ENCODE results near the gene SUSD2. TPM values are rescaled to one million over a fixed set of nuclear protein-coding genes. Genes with fewer than 3 reads are reported as not detected.
A peak's percentile ranks its signal among the peaks of the same experiment; 100 is the strongest.
"Not testable (repeated sequence)": the region's sequence is repeated elsewhere in the genome, so short reads cannot be mapped to it uniquely, and the experiment has no call there.

SUSD2 gene
- total RNA-seq, 2 donors from 2014 or later: 4.2 to 7.6 TPM

DNA sequence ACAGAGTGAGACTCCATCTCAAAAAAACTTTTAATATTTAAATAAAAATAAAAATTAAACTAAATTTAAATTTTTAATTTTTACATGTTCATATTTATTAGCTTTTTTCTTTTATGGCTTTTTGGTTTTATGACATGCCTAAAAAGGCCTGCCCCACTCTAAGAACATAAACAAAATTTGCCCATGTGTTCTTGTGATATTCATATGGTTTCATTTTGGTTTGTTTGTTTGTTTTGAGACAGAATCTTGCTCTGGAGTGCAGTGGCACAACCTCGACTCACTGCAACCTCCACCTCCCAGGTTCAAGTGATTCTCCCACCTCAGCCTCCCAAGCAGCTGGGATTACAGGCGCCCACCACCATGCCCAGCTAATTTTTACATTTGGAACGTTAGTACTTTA is 27.7 kb downstream of the SUSD2 start:
- Histone ChIP-seq H3K27ac (peak overlapping the region in 3 of 4 donors; percentile 62 to 93 (median 80)), H3K27me3 (no peaks in the 10 kb centered on the region), H3K36me3 (replicated peaks in 1 of 2; ENCODE audit: insufficient read depth in 1 of 2, low read depth in 2 of 2) (no peaks in the 10 kb centered on the region), H3K4me1 (peaks cover 32% of the 10 kb centered on the region), H3K9me3 (no peaks in the 10 kb centered on the region), H3K4me3 (no peak overlapping the region)
- no peak for DNase-seq
- no peak for TF ChIP-seq POLR2A (IDR thresholded peaks at IDR 0.05)
- TF ChIP-seq, protein P1, sequence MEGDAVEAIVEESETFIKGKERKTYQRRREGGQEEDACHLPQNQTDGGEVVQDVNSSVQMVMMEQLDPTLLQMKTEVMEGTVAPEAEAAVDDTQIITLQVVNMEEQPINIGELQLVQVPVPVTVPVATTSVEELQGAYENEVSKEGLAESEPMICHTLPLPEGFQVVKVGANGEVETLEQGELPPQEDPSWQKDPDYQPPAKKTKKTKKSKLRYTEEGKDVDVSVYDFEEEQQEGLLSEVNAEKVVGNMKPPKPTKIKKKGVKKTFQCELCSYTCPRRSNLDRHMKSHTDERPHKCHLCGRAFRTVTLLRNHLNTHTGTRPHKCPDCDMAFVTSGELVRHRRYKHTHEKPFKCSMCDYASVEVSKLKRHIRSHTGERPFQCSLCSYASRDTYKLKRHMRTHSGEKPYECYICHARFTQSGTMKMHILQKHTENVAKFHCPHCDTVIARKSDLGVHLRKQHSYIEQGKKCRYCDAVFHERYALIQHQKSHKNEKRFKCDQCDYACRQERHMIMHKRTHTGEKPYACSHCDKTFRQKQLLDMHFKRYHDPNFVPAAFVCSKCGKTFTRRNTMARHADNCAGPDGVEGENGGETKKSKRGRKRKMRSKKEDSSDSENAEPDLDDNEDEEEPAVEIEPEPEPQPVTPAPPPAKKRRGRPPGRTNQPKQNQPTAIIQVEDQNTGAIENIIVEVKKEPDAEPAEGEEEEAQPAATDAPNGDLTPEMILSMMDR (IDR thresholded peaks at IDR 0.05): no peak
- ATAC-seq: no peak
- WGBS, 2 donors: 78 to 87% methylated on average over 3 of the region's 3 CpGs
- intact Hi-C loops (cut with DNase I): no loop called here

DNA sequence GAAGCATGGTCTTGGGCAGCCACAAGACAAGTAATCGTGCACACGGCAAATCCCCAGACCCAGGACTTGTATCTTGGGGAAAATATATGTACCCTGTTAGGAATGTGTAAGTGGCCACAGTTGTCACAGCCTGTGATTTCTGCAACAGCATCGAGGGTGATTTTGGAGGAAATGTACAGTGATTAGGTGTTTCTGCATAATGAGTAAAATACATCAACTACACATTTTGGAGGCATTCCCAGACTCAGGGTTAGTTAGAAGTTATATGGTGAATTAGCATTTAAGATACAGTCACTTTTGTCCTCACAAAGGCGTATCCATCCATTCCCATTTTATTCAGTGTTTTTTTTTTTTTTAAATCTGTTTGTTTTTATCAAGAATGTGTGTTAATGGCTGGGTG is 28.4 kb downstream of the SUSD2 start:
- H3K9me3 ChIP-seq: no peaks in the 10 kb centered on the region
- TF ChIP-seq, protein P1 (IDR thresholded peaks at IDR 0.05): no peak
- no peak for TF ChIP-seq POLR2A (IDR thresholded peaks at IDR 0.05)
- no peak overlapping the region for H3K4me3 ChIP-seq
- no peak overlapping the region for H3K27ac ChIP-seq
- no peaks in the 10 kb centered on the region for H3K36me3 ChIP-seq (replicated peaks in 1 of 2; ENCODE audit: insufficient read depth in 1 of 2, low read depth in 2 of 2)
- no peaks in the 10 kb centered on the region for H3K27me3 ChIP-seq
- DNase-seq (no peak), ATAC-seq (no peak)
- 77 to 82% methylated on average over 4 of the region's 4 CpGs for WGBS, 2 donors
- intact Hi-C loops (cut with DNase I): no loop called here
- H3K4me1 ChIP-seq: peaks cover 32% of the 10 kb centered on the region

DNA sequence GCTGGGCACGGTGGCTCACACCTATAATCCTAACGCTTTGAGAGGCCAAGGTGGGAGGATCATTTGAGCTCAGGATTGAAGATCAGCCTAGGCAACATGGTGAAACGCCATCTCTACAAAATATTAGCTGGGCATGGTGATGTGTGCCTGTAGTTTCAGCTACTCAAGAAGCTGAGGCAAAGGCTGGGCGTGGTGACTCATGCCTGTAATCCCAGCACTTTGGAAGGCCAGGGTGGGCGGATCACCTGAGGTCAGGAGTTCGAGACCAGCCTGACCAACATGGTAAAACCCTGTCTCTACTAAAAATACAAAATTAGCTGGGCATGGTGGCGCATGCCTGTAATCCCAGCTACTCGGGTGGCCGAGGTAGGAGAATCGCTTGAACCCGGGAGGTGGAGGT is 29.1 kb downstream of the SUSD2 start:
- intact Hi-C loops (cut with DNase I); H3K9me3 ChIP-seq; H3K27ac ChIP-seq; H3K36me3 ChIP-seq (replicated peaks in 1 of 2; ENCODE audit: insufficient read depth in 1 of 2, low read depth in 2 of 2); ATAC-seq; H3K27me3 ChIP-seq; H3K4me3 ChIP-seq; DNase-seq: not testable (repeated sequence)
- WGBS, 2 donors: 95% methylated on average over 10 to 11 of the region's 11 CpGs
- H3K4me1 ChIP-seq: peaks cover 30% of the 10 kb centered on the region

DNA sequence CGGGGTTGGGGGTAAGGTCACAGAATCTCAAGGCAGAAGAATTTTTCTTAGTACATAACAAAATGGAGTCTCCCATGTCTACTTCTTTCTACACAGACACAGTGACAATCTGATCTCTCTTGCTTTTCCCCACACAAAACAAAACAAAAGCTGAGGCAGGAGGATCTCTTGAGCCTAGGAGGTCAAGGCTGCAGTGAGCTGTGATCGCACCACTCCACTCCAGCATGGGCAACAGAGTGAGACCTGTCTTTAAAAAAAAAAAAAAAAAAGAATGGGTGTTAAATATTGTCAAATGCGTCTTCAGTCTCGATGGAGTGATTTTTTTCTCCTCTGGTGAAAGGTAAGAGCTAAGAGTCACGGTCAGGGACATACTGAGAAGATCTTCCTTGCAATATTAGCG is 30.4 kb downstream of the SUSD2 start:
- DNase-seq; H3K36me3 ChIP-seq (replicated peaks in 1 of 2; ENCODE audit: insufficient read depth in 1 of 2, low read depth in 2 of 2); H3K9me3 ChIP-seq; H3K27me3 ChIP-seq; ATAC-seq; H3K27ac ChIP-seq; intact Hi-C loops (cut with DNase I); H3K4me3 ChIP-seq: not testable (repeated sequence)
- WGBS, 2 donors: 82% methylated on average over 5 of the region's 6 CpGs
- peaks cover 21% of the 10 kb centered on the region for H3K4me1 ChIP-seq

DNA sequence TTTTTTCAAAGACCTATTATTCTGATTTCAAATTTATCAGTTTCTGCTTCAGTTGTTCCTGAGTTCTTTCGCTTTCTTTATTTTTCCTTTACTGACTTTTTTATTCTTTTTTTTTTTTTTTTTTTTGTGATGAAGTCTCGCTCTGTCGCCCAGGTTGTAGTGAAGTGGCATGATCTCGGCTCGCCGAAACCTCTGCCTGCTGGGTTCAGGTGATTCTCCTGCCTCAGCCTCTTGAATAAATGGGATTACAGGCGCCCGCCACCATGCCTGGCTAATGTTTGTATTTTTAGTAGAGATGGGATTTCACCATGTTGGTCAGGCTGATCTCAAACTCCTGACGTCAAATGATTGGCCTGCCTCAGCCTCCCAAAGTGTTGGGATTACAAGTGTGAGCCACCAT is 31.8 kb downstream of the SUSD2 start:
- DNase-seq; intact Hi-C loops (cut with DNase I); H3K27ac ChIP-seq; H3K4me3 ChIP-seq; H3K9me3 ChIP-seq; H3K27me3 ChIP-seq; ATAC-seq; H3K4me1 ChIP-seq; H3K36me3 ChIP-seq (replicated peaks in 1 of 2; ENCODE audit: insufficient read depth in 1 of 2, low read depth in 2 of 2): not testable (repeated sequence)
- WGBS, 2 donors: 82 to 91% methylated on average over 9 of the region's 9 CpGs

DNA sequence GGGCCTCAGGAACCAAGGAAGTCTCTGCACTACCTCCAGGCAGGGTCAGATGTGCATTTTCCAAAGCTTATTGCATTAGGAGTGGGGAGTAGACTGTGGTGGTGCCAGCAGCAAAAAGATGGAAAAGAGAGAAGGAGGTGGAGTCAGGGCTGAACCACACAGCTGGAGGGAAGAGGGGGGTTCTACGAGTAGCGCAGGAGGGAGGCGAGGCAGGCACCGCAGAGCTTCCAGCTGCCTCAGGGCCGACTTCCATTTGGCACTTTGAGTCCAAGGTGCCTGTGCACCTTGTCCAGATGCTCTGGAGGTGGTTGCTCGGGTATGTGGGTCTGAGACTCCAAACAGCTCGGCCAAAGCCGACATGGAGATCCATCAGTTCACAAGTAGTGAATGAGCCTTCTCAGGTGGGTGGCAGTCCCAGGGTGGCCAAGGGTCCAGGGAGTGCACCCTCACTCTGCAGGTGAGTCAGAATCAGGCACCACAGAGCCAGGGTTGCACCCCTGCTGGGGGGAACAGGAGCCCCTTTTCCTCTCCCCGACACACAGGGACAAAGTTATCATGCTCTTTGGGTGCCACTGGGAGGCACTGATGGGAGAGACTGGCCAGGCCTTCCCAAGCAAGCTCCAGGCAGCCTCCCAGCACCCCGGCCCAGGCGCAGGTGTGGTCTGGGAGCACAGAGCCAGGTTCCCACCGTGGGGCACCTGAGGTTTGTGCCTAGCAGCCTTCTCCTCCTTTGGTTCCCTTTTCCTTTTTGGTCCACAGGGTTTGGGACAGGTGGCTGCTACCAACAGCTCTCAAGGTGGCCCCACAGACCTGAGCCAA is 33.4 kb downstream of the SUSD2 start:
- intact Hi-C loops (cut with DNase I): no loop called here
- no peak overlapping the region for H3K27ac ChIP-seq
- DNase-seq (no peak), ATAC-seq (no peak)
- H3K27me3 ChIP-seq: no peaks in the 10 kb centered on the region
- TF ChIP-seq POLR2A (IDR thresholded peaks at IDR 0.05): no peak
- TF ChIP-seq, protein P1 (IDR thresholded peaks at IDR 0.05): no peak
- H3K4me1 ChIP-seq: no peaks in the 10 kb centered on the region
- H3K9me3 ChIP-seq: no peaks in the 10 kb centered on the region
- H3K36me3 ChIP-seq (replicated peaks in 1 of 2; ENCODE audit: insufficient read depth in 1 of 2, low read depth in 2 of 2): no peaks in the 10 kb centered on the region
- no peak overlapping the region for H3K4me3 ChIP-seq
- 79 to 89% methylated on average over 10 to 11 of the region's 12 CpGs for WGBS, 2 donors
